Measurements from ENCODE around the gene EHD1. TPM values are rescaled to one million over a fixed set of nuclear protein-coding genes. Genes with fewer than 3 reads are reported as not detected.

EHD1 gene
- polyA plus RNA-seq, 2 of the 4 experiments (the other 2 are of a cell fraction) = 25.9 to 37.8 TPM

DNA sequence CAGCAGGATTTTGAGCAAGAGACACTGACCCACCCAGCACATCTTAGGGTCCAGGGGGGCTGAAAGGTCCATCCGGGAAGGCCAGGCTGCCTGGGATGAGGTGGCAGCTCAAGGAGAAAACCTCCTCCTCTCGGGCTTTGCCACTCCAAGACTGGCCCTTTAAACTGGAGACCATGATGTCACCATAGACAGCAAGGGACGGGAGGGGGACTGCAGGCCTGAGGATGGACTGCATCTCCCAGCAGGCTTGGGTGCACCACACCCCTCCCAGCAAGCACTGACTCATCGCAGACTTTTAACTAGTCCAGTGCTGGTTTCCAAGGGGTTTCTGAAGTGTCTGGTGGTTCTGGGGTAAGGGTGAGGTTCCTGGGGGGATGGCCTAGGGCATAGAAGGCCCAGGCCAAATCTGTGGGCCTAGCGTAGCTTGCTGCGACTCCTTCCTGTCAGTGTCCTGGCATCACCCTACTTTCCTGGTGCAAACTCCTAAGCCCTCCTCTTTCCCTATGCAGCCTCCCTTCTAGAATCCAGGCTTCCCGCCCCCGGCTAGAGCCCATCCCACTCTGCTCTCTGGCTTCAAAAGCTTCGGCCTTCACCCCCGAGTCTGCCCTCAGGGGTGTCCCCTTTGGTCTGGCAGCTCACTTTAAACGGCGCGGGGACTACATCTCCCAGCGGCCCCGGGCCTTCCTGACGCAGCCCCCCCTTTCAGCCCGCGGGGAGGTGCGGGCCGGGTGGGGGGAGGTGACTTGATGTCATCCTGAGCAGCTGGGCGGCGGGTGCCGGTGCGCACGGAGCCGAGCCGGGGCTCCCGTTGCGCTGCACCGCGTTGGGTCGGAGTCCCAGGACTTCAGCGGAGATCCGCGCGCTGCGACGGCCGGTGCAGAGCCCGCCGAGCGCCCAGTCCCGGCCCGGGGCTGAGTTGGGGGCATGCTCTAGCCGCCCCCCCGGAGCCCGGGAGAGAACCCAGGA is 45.8 kb upstream of the EHD1 start, which contains the start of gene PPP2R5B:
Gene PPP2R5B, plus strand, starts transcription at position 746 of the 966 bp plus-strand sequence. CDS start 1,046 bp downstream, outside the sequence.
- Histone ChIP-seq H3K4me2 (peak within 1 kb of the TSS; percentile 98), H3K4me1 (peaks cover 14% of the 10 kb centered on the region), H3K4me3 (peak within 1 kb of the TSS; percentile 71), H3K27ac (peak within 1 kb of the TSS; percentile 93 to 96), H3K9me3 (no peaks in the 10 kb centered on the region)
- 3% methylated on average over 16 of the region's 47 CpGs for WGBS (ENCODE audit: missing lambda C conversion rate)
- ChIA-PET CTCF (interaction anchor here (0.7 to 2.8 kb wide), 13 partner anchors 9 to 154 kb away, joined by 3 to 11 read pairs (median 4); partner anchors contain the start of gene BATF2), POLR2A (interaction anchor here (0.6 to 1.5 kb wide), 3 partner anchors 10 to 82 kb away, joined by 3 to 5 read pairs (median 4); no protein-coding TSS in a partner anchor)
- ATAC-seq (peak; percentile 96 to 97), FAIRE-seq (peak; percentile 99), DNase-seq (ENCODE audit: low read depth in 1 of 2, low spot score in 1 of 2) (peak; percentile 93 to 99)
- no peak for TF ChIP-seq MAZ (IDR thresholded peaks at IDR 0.05; ENCODE audit: borderline replicate concordance, low read depth, low read length)
- TF ChIP-seq JUN (IDR thresholded peaks at IDR 0.05) = peak; percentile 45 to 78; a peak in 4 of 5 replicates
- TF ChIP-seq MYC (IDR thresholded peaks at IDR 0.05; ENCODE audit: borderline replicate concordance, low read length) = no peak
- 0 out of 5 replicates have a peak, but pooled peaks of 1 of the 2 experiments have one; percentile 4 for TF ChIP-seq RAD21 (conservative IDR thresholded peaks at IDR 0.05 in 1 of 2, IDR thresholded peaks at IDR 0.05 in 1 of 2)
- TF ChIP-seq GATA3 (IDR thresholded peaks at IDR 0.05; ENCODE audit: borderline replicate concordance) = peak; percentile 22; the same call in 1 of the 2 replicates
- TF ChIP-seq SMC3 (IDR thresholded peaks at IDR 0.05) = no peak
- no peak for TF ChIP-seq NFE2L2 (conservative IDR thresholded peaks at IDR 0.05; ENCODE audit: low read length)
- no peak for TF ChIP-seq ZSCAN20 (CRISPR knock-in tag; IDR thresholded peaks at IDR 0.05)
- TF ChIP-seq, protein P1, sequence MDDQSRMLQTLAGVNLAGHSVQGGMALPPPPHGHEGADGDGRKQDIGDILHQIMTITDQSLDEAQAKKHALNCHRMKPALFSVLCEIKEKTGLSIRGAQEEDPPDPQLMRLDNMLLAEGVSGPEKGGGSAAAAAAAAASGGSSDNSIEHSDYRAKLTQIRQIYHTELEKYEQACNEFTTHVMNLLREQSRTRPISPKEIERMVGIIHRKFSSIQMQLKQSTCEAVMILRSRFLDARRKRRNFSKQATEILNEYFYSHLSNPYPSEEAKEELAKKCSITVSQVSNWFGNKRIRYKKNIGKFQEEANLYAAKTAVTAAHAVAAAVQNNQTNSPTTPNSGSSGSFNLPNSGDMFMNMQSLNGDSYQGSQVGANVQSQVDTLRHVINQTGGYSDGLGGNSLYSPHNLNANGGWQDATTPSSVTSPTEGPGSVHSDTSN (IDR thresholded peaks at IDR 0.05) = peak; percentile 47; the same call in 1 of the 2 replicates
- TF ChIP-seq EHF (CRISPR knock-in tag; IDR thresholded peaks at IDR 0.05) = no peak
- no peak for TF ChIP-seq HOXA7 (CRISPR knock-in tag; IDR thresholded peaks at IDR 0.05)
- TF ChIP-seq CBX8 (IDR thresholded peaks at IDR 0.05) = no peak
- TF ChIP-seq JUNB (IDR thresholded peaks at IDR 0.05) = peak; percentile 50
- peak in 1 of 2 experiments; percentile 11; a peak in 1 of 4 replicates for TF ChIP-seq CEBPB (IDR thresholded peaks at IDR 0.05)
- no peak for TF ChIP-seq NPAS2 (CRISPR knock-in tag; IDR thresholded peaks at IDR 0.05; ENCODE audit: borderline replicate concordance)
- TF ChIP-seq RNF2 (IDR thresholded peaks at IDR 0.05; ENCODE audit: borderline replicate concordance, low read depth) = 0 out of 2 replicates have a peak, but pooled peaks have one; percentile 29
- peak; percentile 83 for TF ChIP-seq FOSL2 (IDR thresholded peaks at IDR 0.05)
- TF ChIP-seq FOSL2 (CRISPR knock-in tag; IDR thresholded peaks at IDR 0.05) = peak; percentile 97
- TF ChIP-seq, protein P2, sequence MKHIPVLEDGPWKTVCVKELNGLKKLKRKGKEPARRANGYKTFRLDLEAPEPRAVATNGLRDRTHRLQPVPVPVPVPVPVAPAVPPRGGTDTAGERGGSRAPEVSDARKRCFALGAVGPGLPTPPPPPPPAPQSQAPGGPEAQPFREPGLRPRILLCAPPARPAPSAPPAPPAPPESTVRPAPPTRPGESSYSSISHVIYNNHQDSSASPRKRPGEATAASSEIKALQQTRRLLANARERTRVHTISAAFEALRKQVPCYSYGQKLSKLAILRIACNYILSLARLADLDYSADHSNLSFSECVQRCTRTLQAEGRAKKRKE (CRISPR knock-in tag; IDR thresholded peaks at IDR 0.05; ENCODE audit: low read depth) = no peak
- TF ChIP-seq, protein P3, sequence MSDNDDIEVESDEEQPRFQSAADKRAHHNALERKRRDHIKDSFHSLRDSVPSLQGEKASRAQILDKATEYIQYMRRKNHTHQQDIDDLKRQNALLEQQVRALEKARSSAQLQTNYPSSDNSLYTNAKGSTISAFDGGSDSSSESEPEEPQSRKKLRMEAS (IDR thresholded peaks at IDR 0.05) = 0 out of 2 replicates have a peak, but pooled peaks have one; percentile 43
- TF ChIP-seq HDAC2 (IDR thresholded peaks at IDR 0.05) = 0 out of 2 replicates have a peak, but pooled peaks have one; percentile 29
- no peak for TF ChIP-seq CHD4 (IDR thresholded peaks at IDR 0.05; ENCODE audit: borderline replicate concordance)
- TF ChIP-seq FOSB (CRISPR knock-in tag; IDR thresholded peaks at IDR 0.05) = no peak
- no peak for TF ChIP-seq KDM1A (IDR thresholded peaks at IDR 0.05; ENCODE audit: low read depth)
- no peak for TF ChIP-seq HOXB13 (CRISPR knock-in tag; IDR thresholded peaks at IDR 0.05; ENCODE audit: low read depth)
- no peak for TF ChIP-seq HOXB5 (CRISPR knock-in tag; IDR thresholded peaks at IDR 0.05)
- TF ChIP-seq POLR2A (IDR thresholded peaks at IDR 0.05; ENCODE audit: low read length) = peak; percentile 55
- no peak for TF ChIP-seq ZNF302 (CRISPR knock-in tag; IDR thresholded peaks at IDR 0.05)
- TF ChIP-seq, protein P4, sequence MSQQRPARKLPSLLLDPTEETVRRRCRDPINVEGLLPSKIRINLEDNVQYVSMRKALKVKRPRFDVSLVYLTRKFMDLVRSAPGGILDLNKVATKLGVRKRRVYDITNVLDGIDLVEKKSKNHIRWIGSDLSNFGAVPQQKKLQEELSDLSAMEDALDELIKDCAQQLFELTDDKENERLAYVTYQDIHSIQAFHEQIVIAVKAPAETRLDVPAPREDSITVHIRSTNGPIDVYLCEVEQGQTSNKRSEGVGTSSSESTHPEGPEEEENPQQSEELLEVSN (IDR thresholded peaks at IDR 0.05; ENCODE audit: borderline replicate concordance, low read depth) = no peak
- TF ChIP-seq FOXS1 (CRISPR knock-in tag; IDR thresholded peaks at IDR 0.05) = no peak
- TF ChIP-seq, protein P5, sequence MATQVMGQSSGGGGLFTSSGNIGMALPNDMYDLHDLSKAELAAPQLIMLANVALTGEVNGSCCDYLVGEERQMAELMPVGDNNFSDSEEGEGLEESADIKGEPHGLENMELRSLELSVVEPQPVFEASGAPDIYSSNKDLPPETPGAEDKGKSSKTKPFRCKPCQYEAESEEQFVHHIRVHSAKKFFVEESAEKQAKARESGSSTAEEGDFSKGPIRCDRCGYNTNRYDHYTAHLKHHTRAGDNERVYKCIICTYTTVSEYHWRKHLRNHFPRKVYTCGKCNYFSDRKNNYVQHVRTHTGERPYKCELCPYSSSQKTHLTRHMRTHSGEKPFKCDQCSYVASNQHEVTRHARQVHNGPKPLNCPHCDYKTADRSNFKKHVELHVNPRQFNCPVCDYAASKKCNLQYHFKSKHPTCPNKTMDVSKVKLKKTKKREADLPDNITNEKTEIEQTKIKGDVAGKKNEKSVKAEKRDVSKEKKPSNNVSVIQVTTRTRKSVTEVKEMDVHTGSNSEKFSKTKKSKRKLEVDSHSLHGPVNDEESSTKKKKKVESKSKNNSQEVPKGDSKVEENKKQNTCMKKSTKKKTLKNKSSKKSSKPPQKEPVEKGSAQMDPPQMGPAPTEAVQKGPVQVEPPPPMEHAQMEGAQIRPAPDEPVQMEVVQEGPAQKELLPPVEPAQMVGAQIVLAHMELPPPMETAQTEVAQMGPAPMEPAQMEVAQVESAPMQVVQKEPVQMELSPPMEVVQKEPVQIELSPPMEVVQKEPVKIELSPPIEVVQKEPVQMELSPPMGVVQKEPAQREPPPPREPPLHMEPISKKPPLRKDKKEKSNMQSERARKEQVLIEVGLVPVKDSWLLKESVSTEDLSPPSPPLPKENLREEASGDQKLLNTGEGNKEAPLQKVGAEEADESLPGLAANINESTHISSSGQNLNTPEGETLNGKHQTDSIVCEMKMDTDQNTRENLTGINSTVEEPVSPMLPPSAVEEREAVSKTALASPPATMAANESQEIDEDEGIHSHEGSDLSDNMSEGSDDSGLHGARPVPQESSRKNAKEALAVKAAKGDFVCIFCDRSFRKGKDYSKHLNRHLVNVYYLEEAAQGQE (IDR thresholded peaks at IDR 0.05) = no peak

Measured in A549 (cell line).